Measurements from ENCODE around the gene FAM193B.
A peak's percentile ranks its signal among the peaks of the same experiment; 100 is the strongest.

DNA sequence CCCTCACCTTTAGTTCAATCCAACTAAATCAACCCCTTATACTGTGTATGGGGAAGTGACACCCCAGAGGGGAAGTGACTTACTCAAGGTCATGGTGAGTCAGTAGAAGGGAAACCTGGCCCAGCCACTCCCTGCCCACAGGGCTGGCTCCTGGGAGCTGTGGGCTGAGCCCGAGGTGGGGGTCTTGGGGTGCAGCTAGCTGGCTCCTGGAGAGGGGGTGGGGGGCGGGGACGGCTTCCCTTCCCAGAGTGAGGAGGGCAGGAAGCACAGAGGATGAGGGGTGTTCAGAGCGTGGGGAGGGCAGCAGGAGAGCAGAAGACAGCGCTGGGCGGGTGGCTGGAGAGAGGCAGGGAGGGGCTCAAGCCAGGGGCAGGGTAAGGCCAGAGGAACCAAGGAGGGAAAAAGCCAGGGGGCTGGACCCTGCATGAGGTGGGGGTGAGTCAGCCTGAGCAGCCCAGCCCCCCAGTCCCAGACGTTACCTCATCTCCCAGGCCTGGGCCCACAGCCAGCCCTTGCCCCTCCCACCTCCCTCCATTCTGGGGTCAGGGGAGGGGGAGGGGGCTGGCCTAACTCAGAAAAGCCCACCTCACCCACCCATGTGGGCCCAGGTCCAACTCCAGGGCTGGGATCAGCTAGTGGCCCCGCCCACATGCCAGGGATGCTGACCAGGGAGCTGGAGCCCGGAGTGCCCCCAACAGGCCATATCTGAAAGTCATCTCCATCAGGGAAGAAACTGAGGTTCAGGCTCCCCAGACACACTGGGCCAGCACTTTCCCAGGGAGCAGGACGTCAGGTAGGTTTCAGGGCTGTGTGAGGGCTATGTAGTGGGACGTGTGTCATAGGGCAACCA is 59.8 kb downstream of the FAM193B start:
- TF ChIP-seq GLIS3 (CRISPR knock-in tag; IDR thresholded peaks at IDR 0.05) (0 out of 2 replicates have a peak, but pooled peaks have one; percentile 22), CSDC2 (CRISPR knock-in tag; IDR thresholded peaks at IDR 0.05) (no peak), ARNTL (CRISPR knock-in tag; IDR thresholded peaks at IDR 0.05; ENCODE audit: borderline replicate concordance, low read depth) (no peak), ZFP3 (CRISPR knock-in tag; IDR thresholded peaks at IDR 0.05) (no peak), OSR1 (CRISPR knock-in tag; IDR thresholded peaks at IDR 0.05) (no peak), RARB (CRISPR knock-in tag; IDR thresholded peaks at IDR 0.05) (no peak), ZNF70 (CRISPR knock-in tag; IDR thresholded peaks at IDR 0.05) (no peak), ZNF8 (CRISPR knock-in tag; IDR thresholded peaks at IDR 0.05) (no peak), ZFP30 (CRISPR knock-in tag; IDR thresholded peaks at IDR 0.05) (no peak)
- TF ChIP-seq, protein P1, sequence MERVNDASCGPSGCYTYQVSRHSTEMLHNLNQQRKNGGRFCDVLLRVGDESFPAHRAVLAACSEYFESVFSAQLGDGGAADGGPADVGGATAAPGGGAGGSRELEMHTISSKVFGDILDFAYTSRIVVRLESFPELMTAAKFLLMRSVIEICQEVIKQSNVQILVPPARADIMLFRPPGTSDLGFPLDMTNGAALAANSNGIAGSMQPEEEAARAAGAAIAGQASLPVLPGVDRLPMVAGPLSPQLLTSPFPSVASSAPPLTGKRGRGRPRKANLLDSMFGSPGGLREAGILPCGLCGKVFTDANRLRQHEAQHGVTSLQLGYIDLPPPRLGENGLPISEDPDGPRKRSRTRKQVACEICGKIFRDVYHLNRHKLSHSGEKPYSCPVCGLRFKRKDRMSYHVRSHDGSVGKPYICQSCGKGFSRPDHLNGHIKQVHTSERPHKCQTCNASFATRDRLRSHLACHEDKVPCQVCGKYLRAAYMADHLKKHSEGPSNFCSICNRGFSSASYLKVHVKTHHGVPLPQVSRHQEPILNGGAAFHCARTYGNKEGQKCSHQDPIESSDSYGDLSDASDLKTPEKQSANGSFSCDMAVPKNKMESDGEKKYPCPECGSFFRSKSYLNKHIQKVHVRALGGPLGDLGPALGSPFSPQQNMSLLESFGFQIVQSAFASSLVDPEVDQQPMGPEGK (CRISPR knock-in tag; IDR thresholded peaks at IDR 0.05; ENCODE audit: borderline replicate concordance) = peak; percentile 45; the same call in 1 of the 2 replicates
- TF ChIP-seq, protein P2, sequence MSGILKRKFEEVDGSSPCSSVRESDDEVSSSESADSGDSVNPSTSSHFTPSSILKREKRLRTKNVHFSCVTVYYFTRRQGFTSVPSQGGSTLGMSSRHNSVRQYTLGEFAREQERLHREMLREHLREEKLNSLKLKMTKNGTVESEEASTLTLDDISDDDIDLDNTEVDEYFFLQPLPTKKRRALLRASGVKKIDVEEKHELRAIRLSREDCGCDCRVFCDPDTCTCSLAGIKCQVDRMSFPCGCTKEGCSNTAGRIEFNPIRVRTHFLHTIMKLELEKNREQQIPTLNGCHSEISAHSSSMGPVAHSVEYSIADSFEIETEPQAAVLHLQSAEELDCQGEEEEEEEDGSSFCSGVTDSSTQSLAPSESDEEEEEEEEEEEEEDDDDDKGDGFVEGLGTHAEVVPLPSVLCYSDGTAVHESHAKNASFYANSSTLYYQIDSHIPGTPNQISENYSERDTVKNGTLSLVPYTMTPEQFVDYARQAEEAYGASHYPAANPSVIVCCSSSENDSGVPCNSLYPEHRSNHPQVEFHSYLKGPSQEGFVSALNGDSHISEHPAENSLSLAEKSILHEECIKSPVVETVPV (CRISPR knock-in tag; IDR thresholded peaks at IDR 0.05) = no peak
- TF ChIP-seq, protein P3, sequence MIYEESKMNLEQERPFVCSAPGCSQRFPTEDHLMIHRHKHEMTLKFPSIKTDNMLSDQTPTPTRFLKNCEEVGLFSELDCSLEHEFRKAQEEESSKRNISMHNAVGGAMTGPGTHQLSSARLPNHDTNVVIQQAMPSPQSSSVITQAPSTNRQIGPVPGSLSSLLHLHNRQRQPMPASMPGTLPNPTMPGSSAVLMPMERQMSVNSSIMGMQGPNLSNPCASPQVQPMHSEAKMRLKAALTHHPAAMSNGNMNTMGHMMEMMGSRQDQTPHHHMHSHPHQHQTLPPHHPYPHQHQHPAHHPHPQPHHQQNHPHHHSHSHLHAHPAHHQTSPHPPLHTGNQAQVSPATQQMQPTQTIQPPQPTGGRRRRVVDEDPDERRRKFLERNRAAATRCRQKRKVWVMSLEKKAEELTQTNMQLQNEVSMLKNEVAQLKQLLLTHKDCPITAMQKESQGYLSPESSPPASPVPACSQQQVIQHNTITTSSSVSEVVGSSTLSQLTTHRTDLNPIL (CRISPR knock-in tag; IDR thresholded peaks at IDR 0.05; ENCODE audit: low read depth) = peak; percentile 83
